H1 (cell line): Measurements from ENCODE around the gene SLC17A6. TPM values are rescaled to one million over a fixed set of nuclear protein-coding genes. Genes with fewer than 3 reads are reported as not detected.

Experiments used
- CTCF ChIA-PET: fragments of 300-600 bp; sonication (Branson Sonifier 250); formaldehyde crosslinking; loops from one replicate; lab custom pipeline; 2021; ENCODE audit not compliant: partially characterized antibody; lab: Charles Lee
- POLR2A ChIA-PET: fragments of 300-600 bp; sonication (Branson Sonifier 250); formaldehyde crosslinking; loops from one replicate; lab custom pipeline; 2021; ENCODE audit warnings: inconsistent platforms; ENCODE audit not compliant: partially characterized antibody; lab: Charles Lee
- DNase-seq, 2 experiments: peaks; one replicate each; pipeline versions ENCODE4 v3.0.0 to v3.0.0-alpha.2; 2010 to 2022; ENCODE audit warnings: low spot score in 2 of 2, low read depth in 1 of 2, mixed read lengths in 1 of 2
- FAIRE-seq: peaks from 2 replicates; lab custom pipeline; 2011; peaks lifted over from hg19 to GRCh38; lab: Jason Lieb, UNC
- H2AFZ ChIP-seq: 2 replicates; pipeline ENCODE4 v1.8.1; 2012; ENCODE audit warnings: low read length, inconsistent platforms
- H2AK5ac ChIP-seq: 2 replicates; pipeline ENCODE4 v1.6.1; 2013; ENCODE audit warnings: low read depth, low read length
- H2BK120ac ChIP-seq: replicated peaks from 2 replicates; pipeline ENCODE3; 2013; ENCODE audit warnings: low read depth, low read length, inconsistent platforms
- H2BK12ac ChIP-seq: 2 replicates; pipeline ENCODE4 v1.6.1; 2013; ENCODE audit warnings: low read depth, low read length
- H2BK15ac ChIP-seq: 2 replicates; pipeline ENCODE4 v1.6.1; 2013; ENCODE audit warnings: low read length
- H2BK20ac ChIP-seq: 2 replicates; pipeline ENCODE4 v1.6.1; 2013; ENCODE audit warnings: low read length
- H2BK5ac ChIP-seq: 2 replicates; pipeline ENCODE4 v1.6.1; 2013; ENCODE audit warnings: low read depth, low read length
- H3K14ac ChIP-seq: 2 replicates; pipeline ENCODE4 v1.6.1; 2013; ENCODE audit warnings: inconsistent platforms; ENCODE audit not compliant: insufficient read length
- H3K18ac ChIP-seq: 2 replicates; pipeline ENCODE4 v1.6.1; 2013; ENCODE audit warnings: low read length; ENCODE audit errors: extremely low read depth
- H3K23ac ChIP-seq: 2 replicates; pipeline ENCODE4 v1.6.1; 2013; ENCODE audit warnings: inconsistent platforms; ENCODE audit not compliant: insufficient read length
- H3K23me2 ChIP-seq: 2 replicates; pipeline ENCODE4 v1.6.1; 2013; ENCODE audit warnings: low read depth, low read length
- H3K27ac ChIP-seq: 2 replicates; pipeline ENCODE4 v1.6.1; 2011; ENCODE audit warnings: low read depth, low read length, inconsistent platforms
- H3K27me3 ChIP-seq, 4 experiments: replicated peaks in 1 of 4; 1 replicate in 1 of 4; 2 replicates in 3 of 4; pipeline versions ENCODE4 v1.6.1 to v1.8.1; 2011 to 2013; ENCODE audit warnings: low read length in 3 of 4, mild to moderate bottlenecking in 3 of 4, inconsistent platforms in 2 of 4, mixed read lengths in 2 of 4, moderate library complexity in 1 of 4; ENCODE audit not compliant: control insufficient read depth in 3 of 4, insufficient read depth in 3 of 4; ENCODE audit errors: extremely low read depth in 1 of 4
- H3K36me3 ChIP-seq, 4 experiments: 2 replicates each; pipeline versions ENCODE4 v1.6.1 to v1.8.1; 2011 to 2013; ENCODE audit warnings: mild to moderate bottlenecking in 4 of 4, low read length in 3 of 4, moderate library complexity in 2 of 4, control low read depth in 1 of 4, inconsistent platforms in 1 of 4; ENCODE audit not compliant: insufficient read depth in 4 of 4, control insufficient read depth in 2 of 4
- H3K4ac ChIP-seq: replicated peaks from 2 replicates; pipeline ENCODE3; 2013; ENCODE audit warnings: low read length, low read depth, mixed read lengths, inconsistent platforms; ENCODE audit not compliant: insufficient read length
- H3K4me1 ChIP-seq, 4 experiments: replicated peaks in 1 of 4; 1 replicate in 1 of 4; 2 replicates in 3 of 4; pipeline versions ENCODE4 v1.6.1 to v1.8.1; 2011 to 2013; ENCODE audit warnings: low read length in 3 of 4, inconsistent platforms in 2 of 4, mixed read lengths in 1 of 4; ENCODE audit not compliant: insufficient read depth in 4 of 4, control insufficient read depth in 3 of 4
- H3K4me2 ChIP-seq, 2 experiments: 2 replicates each; pipeline versions ENCODE4 v1.6.1 to v1.8.1; 2011 to 2013; ENCODE audit warnings: low read depth in 2 of 2, low read length in 2 of 2, control low read depth in 1 of 2, inconsistent platforms in 1 of 2, mild to moderate bottlenecking in 1 of 2; ENCODE audit not compliant: insufficient read depth in 1 of 2
- H3K4me3 ChIP-seq, 4 experiments: fragments of 200-600, 300-600 bp in 1 of 4; sonication (generic), shearing (Covaris generic), sonication (Bioruptor Twin) in 1 of 4; 2 replicates each; pipeline versions ENCODE4 v1.5.1 to v1.8.1; 2011 to 2016; ENCODE audit warnings: low read length in 4 of 4, low read depth in 3 of 4, control low read depth in 2 of 4, inconsistent platforms in 2 of 4, mild to moderate bottlenecking in 2 of 4, mixed read lengths in 1 of 4, moderate library complexity in 1 of 4; ENCODE audit not compliant: insufficient read depth in 2 of 4; ENCODE audit errors: extremely low read depth in 1 of 4
- H3K56ac ChIP-seq: replicated peaks from 2 replicates; pipeline ENCODE3; 2013; ENCODE audit warnings: low read depth, mild to moderate bottlenecking, mixed read lengths, low read length, inconsistent platforms; ENCODE audit not compliant: insufficient read length
- H3K79me1 ChIP-seq: 2 replicates; pipeline ENCODE4 v1.6.1; 2013; ENCODE audit warnings: low read depth, low read length, control low read depth
- H3K79me2 ChIP-seq, 2 experiments: 2 replicates each; pipeline versions ENCODE4 v1.6.1 to v1.8.1; 2012 to 2013; ENCODE audit warnings: low read length in 2 of 2, mild to moderate bottlenecking in 2 of 2, inconsistent platforms in 1 of 2; ENCODE audit not compliant: insufficient read depth in 2 of 2, control insufficient read depth in 1 of 2
- H3K9ac ChIP-seq, 4 experiments: replicated peaks in 1 of 4; 1 replicate in 1 of 4; 2 replicates in 3 of 4; pipeline versions ENCODE4 v1.6.1 to v1.8.1; 2011 to 2013; ENCODE audit warnings: low read depth in 3 of 4, low read length in 3 of 4, control low read depth in 2 of 4, mild to moderate bottlenecking in 2 of 4, moderate library complexity in 2 of 4, inconsistent platforms in 1 of 4; ENCODE audit errors: extremely low read depth in 1 of 4
- H3K9me3 ChIP-seq, 2 experiments: 2 replicates each; pipeline versions ENCODE4 v1.6.1 to v1.8.1; 2012 to 2013; ENCODE audit warnings: mild to moderate bottlenecking in 2 of 2, moderate library complexity in 2 of 2, control low read depth in 1 of 2, inconsistent platforms in 1 of 2, low read depth in 1 of 2, low read length in 1 of 2, mixed read lengths in 1 of 2; ENCODE audit not compliant: insufficient read depth in 2 of 2
- H4K20me1 ChIP-seq, 2 experiments: replicated peaks in 1 of 2; 2 replicates each; pipeline versions ENCODE3 to v1.8.1; 2011 to 2013; ENCODE audit warnings: inconsistent platforms in 2 of 2, low read length in 2 of 2, mild to moderate bottlenecking in 1 of 2; ENCODE audit not compliant: insufficient read depth in 2 of 2, control insufficient read depth in 1 of 2
- H4K5ac ChIP-seq: 2 replicates; pipeline ENCODE4 v1.6.1; 2013; ENCODE audit warnings: low read length, low read depth, mixed read lengths, inconsistent platforms; ENCODE audit not compliant: insufficient read length
- H4K8ac ChIP-seq: 2 replicates; pipeline ENCODE4 v1.8.0; 2013; ENCODE audit warnings: mild to moderate bottlenecking, moderate library complexity, low read length, inconsistent platforms; ENCODE audit not compliant: insufficient read depth; ENCODE audit errors: extremely low read depth
- H4K91ac ChIP-seq: replicated peaks from 2 replicates; pipeline ENCODE3; 2013; ENCODE audit warnings: low read length, mixed read lengths, inconsistent platforms; ENCODE audit not compliant: insufficient read length
- CHD1 ChIP-seq: IDR thresholded peaks from 2 replicates; pipeline ENCODE4 v1.6.1; 2012; ENCODE audit warnings: low read depth, low read length, improper control_type of control experiment
- CREB1 ChIP-seq: IDR thresholded peaks from 2 replicates; pipeline ENCODE4 v1.6.1; 2012; ENCODE audit warnings: inconsistent platforms
- EGR1 ChIP-seq: IDR thresholded peaks from 2 replicates; pipeline ENCODE4 v1.6.1; 2011; ENCODE audit warnings: low read depth, low read length, borderline replicate concordance
- EP300 ChIP-seq, 2 experiments: IDR thresholded peaks; 1 replicate in 1 of 2; 2 replicates in 1 of 2; pipeline ENCODE4 v1.6.1; 2011 to 2012; ENCODE audit warnings: low read depth in 2 of 2, low read length in 2 of 2, mild to moderate bottlenecking in 2 of 2, borderline replicate concordance in 1 of 2, inconsistent platforms in 1 of 2, moderate library complexity in 1 of 2
- GABPA ChIP-seq: IDR thresholded peaks from 2 replicates; pipeline ENCODE4 v1.6.1; 2011; ENCODE audit warnings: mild to moderate bottlenecking, low read length, moderate library complexity, borderline replicate concordance; ENCODE audit not compliant: insufficient read depth
- KDM4A ChIP-seq: IDR thresholded peaks from one replicate; pipeline ENCODE4 v1.7.1; 2012; ENCODE audit warnings: low read depth, mild to moderate bottlenecking, moderate library complexity, low read length, inconsistent platforms; ENCODE audit not compliant: severe bottlenecking
- NANOG ChIP-seq: IDR thresholded peaks from 2 replicates; pipeline ENCODE4 v1.6.1; 2011; ENCODE audit warnings: low read length, low read depth, mild to moderate bottlenecking, inconsistent platforms; ENCODE audit not compliant: insufficient read depth, poor library complexity, severe bottlenecking
- POLR2A ChIP-seq, 2 experiments: IDR thresholded peaks; 1 replicate in 1 of 2; 2 replicates in 1 of 2; pipeline ENCODE4 v1.6.1; 2011; ENCODE audit warnings: low read depth in 2 of 2, low read length in 2 of 2, mild to moderate bottlenecking in 2 of 2; ENCODE audit errors: control extremely low read depth in 1 of 2
- RXRA ChIP-seq: IDR thresholded peaks from 2 replicates; pipeline ENCODE4 v1.6.1; 2011; ENCODE audit warnings: low read depth, mild to moderate bottlenecking, low read length, moderate library complexity; ENCODE audit not compliant: insufficient read depth
- SIN3A ChIP-seq, 2 experiments: IDR thresholded peaks in 1 of 2; conservative IDR thresholded peaks in 1 of 2; 2 replicates each; pipeline ENCODE4 v1.6.1; 2011 to 2012; ENCODE audit warnings: low read length in 2 of 2, improper control_type of control experiment in 1 of 2, low read depth in 1 of 2, mild to moderate bottlenecking in 1 of 2
- SIX5 ChIP-seq: IDR thresholded peaks from 2 replicates; pipeline ENCODE4 v1.6.1; 2011; ENCODE audit warnings: mild to moderate bottlenecking, low read depth, low read length
- SP1 ChIP-seq: IDR thresholded peaks from 2 replicates; pipeline ENCODE4 v1.6.1; 2011; ENCODE audit warnings: low read depth, low read length
- SUZ12 ChIP-seq: fragments of 200-600 bp; sonication (generic); IDR thresholded peaks from 2 replicates; pipeline ENCODE4 v1.6.1; 2012; ENCODE audit warnings: mild to moderate bottlenecking, inconsistent platforms, low read length, moderate library complexity, mixed read lengths
- TAF1 ChIP-seq: IDR thresholded peaks from 2 replicates; pipeline ENCODE4 v1.6.1; 2011; ENCODE audit warnings: mild to moderate bottlenecking, low read depth, low read length
- WGBS, 2 experiments: shearing (Covaris generic) in 1 of 2; methylation state at CpG; one replicate each; pipeline versions ENCODE4 v1.1.6 to v1.1.7; 2013 to 2015; ENCODE audit warnings: low lambda C conversion rate in 2 of 2, mixed read lengths in 2 of 2, inconsistent platforms in 1 of 2, low coverage in 1 of 2, missing lambda C conversion rate in 1 of 2; ENCODE audit not compliant: insufficient replicate concordance in 2 of 2, insufficient coverage in 1 of 2, insufficient read length in 1 of 2; ENCODE audit errors: extremely low coverage in 1 of 2, missing lambda C conversion rate in 1 of 2; 5-methylcytosine and 5-hydroxymethylcytosine counted together
- polyA plus RNA-seq, 7 experiments: library from polyadenylated mRNA; depleted of rRNA in 3 of 7; stranded (reverse) in 5 of 7; unstranded in 2 of 7; fragments of >200 nt in 5 of 7; fragments of 200-250 nt in 2 of 7; gene quantifications; 1 replicate in 5 of 7; 2 replicates in 1 of 7; 4 replicates in 1 of 7; pipeline versions ENCODE4 v1.2.1 to v1.2.3, GENCODE V29; 2011 to 2013; ENCODE audit warnings: missing spikeins in 2 of 7, mixed read lengths in 2 of 7
- total RNA-seq: library from RNA; stranded (reverse); fragmentation: NEBNext Ultra II Directional; extraction: Animal tissue kit (Norgen Biotek cat#: 25700); gene quantifications from 2 replicates; pipeline ENCODE4 v1.2.1, GENCODE V29; 2021

The SLC17A6 gene
- total and polyA plus RNA-seq, 2 of the 8 experiments (the other 6 are each of a cell fraction or from before 2014, with no cell fraction given), result 0.24 to 1.6 TPM

GRCh38 chr11:22359295-22359694 is 21.1 kb downstream of the SLC17A6 start:
- H3K9me3 ChIP-seq, result no peaks in the 10 kb centered on the region
- CTCF ChIA-PET, result no interaction called here
- H4K5ac ChIP-seq, result no peak overlapping the region
- H2AK5ac ChIP-seq, result no peak overlapping the region
- H4K91ac ChIP-seq, result no peak overlapping the region
- no peaks in the 10 kb centered on the region; the same call in 1 of the 2 replicates for H3K23me2 ChIP-seq
- H3K18ac ChIP-seq, result no peak overlapping the region
- no peaks in the 10 kb centered on the region for H3K79me1 ChIP-seq
- H4K20me1 ChIP-seq, result no peaks in the 10 kb centered on the region
- no peak overlapping the region for H2BK15ac ChIP-seq
- H3K4me1 ChIP-seq, result no peaks in the 10 kb centered on the region
- no peak overlapping the region for H4K8ac ChIP-seq
- H3K4ac ChIP-seq, result no peak overlapping the region
- H3K27me3 ChIP-seq, result no peaks in the 10 kb centered on the region
- H2BK20ac ChIP-seq, result no peak overlapping the region
- no peak overlapping the region for H2AFZ ChIP-seq
- H2BK12ac ChIP-seq, result no peak overlapping the region
- H3K9ac ChIP-seq, result no peak overlapping the region
- no peak overlapping the region for H3K23ac ChIP-seq
- H3K36me3 ChIP-seq, result no peaks in the 10 kb centered on the region
- H3K4me3 ChIP-seq, result no peak overlapping the region
- no peak overlapping the region for H3K14ac ChIP-seq
- H3K27ac ChIP-seq, result no peak overlapping the region
- FAIRE-seq (no peak), DNase-seq (no peak)
- no peak overlapping the region for H2BK120ac ChIP-seq
- H3K56ac ChIP-seq, result no peak overlapping the region
- POLR2A ChIA-PET, result interaction anchor here (1.2 kb wide), 1 partner anchor 19 kb away, joined by 3 read pairs; no protein-coding TSS in a partner anchor
- no peak overlapping the region for H2BK5ac ChIP-seq
- 94% methylated on average over 2 of the region's 2 CpGs; no CpG with 5 or more reads in 1 of the 2 experiments for WGBS, 2 experiments
- H3K4me2 ChIP-seq, result no peak overlapping the region
- no peaks in the 10 kb centered on the region for H3K79me2 ChIP-seq
- TF ChIP-seq SIX5, result no peak
- TF ChIP-seq SP1, result no peak
- no peak for TF ChIP-seq EP300 (IDR thresholded peaks at IDR 0.05; ENCODE audit: borderline replicate concordance in 1 of 2, low read depth in 2 of 2, low read length in 2 of 2)
- no peak for TF ChIP-seq EGR1
- no peak for TF ChIP-seq CREB1
- no peak for TF ChIP-seq TAF1
- no peak for TF ChIP-seq SIN3A (conservative IDR thresholded peaks at IDR 0.05 in 1 of 2, IDR thresholded peaks at IDR 0.05 in 1 of 2; ENCODE audit: low read depth in 1 of 2, low read length in 2 of 2)
- TF ChIP-seq RXRA, result no peak
- no peak for TF ChIP-seq KDM4A
- no peak for TF ChIP-seq SUZ12
- TF ChIP-seq GABPA, result no peak
- TF ChIP-seq CHD1, result no peak
- TF ChIP-seq POLR2A (IDR thresholded peaks at IDR 0.05; ENCODE audit: control extremely low read depth in 1 of 2, low read depth in 2 of 2, low read length in 2 of 2), result no peak
- TF ChIP-seq NANOG, result no peak
